HG03457 (cell line): Measurements from ENCODE around the gene IL1R1.

Source experiments
- ATAC-seq: cut with Tn5 transposase; IDR thresholded peaks from one replicate; pipeline ENCODE4 v1.9.1; 2021; ENCODE audit warnings: moderate number of reproducible peaks; ENCODE audit not compliant: unreplicated experiment

The IL1R1 gene

DNA sequence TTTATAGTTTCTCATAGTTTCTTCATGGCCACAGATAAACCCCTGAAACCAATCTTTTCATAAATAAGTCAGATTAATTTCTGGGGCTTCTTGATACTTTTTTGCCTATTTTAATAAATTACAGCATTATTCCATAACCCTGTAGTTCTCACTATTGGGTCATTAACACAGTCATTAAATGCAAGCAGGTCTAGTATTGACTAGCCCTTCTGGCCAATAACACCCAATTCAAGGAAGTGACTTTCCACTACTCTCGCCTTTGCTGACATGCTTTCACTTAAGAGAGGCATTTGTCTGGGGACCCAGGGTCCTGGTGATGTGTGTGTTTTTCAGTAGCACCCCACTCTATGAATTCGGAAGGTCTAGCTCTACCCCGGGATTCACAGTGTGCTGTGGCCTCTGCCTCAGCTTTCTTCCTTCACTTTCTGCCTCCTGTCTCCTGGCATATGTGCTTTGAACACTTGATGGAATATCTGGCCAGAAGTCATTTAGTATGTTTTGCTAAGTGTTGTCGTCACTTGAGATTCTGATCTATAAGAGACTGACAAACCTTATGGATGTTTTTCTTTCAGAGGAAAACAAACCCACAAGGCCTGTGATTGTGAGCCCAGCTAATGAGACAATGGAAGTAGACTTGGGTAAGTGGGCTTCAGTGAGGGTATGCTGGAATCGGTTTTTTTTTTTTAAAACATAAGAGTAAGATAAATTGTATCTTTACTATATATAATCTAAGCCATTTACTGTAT is 25.7 kb downstream of the IL1R1 start:
- no peak for ATAC-seq

DNA sequence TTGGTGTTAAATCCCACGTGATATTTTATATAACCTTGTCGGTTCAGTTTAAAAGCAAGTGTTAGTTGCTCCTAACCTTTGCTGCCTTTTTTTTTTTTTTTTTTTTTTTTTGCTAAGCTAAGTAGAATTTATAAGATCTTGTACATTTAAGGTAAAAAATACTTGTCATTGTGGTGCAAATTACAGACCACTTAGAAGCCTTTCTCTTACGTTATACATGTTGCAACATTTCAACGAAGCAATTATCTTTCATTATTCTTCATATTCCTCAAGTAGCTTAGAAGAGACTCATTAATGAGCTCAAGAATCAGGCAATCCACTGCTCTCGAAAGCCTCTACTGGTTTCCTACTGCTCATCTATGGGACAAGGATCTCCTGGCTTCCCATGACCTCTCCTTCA is 29.4 kb downstream of the IL1R1 start:
- ATAC-seq, result no peak

DNA sequence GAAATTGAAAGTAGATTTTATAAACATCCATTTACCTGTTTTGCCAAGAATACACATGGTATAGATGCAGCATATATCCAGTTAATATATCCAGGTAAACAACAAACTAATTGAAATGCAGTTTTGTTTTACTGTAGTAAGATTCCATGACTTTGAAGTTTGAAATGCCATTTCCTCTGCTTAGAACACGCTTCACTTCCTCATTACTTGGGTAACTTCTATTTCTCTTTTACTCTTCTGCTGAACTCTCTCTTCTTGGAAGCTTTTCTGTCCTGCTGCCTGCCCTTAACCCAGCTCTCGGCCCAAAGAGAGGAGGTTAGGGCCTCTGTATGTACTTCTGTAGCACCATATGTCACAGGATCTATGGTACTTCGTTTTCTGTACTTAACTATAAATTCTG is 30.2 kb downstream of the IL1R1 start:
- ATAC-seq, result no peak

DNA sequence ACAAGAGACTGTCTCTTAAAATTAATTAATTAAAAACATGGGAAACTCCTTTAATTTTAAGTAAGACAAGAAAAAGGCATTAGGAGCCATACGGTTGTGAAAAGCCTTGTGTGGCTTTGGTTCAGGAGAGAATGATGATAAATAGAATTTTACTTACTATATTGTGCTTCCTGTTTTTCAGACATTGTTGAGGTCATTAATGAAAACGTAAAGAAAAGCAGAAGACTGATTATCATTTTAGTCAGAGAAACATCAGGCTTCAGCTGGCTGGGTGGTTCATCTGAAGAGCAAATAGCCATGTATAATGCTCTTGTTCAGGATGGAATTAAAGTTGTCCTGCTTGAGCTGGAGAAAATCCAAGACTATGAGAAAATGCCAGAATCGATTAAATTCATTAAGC is 33.6 kb downstream of the IL1R1 start:
- no peak for ATAC-seq

DNA sequence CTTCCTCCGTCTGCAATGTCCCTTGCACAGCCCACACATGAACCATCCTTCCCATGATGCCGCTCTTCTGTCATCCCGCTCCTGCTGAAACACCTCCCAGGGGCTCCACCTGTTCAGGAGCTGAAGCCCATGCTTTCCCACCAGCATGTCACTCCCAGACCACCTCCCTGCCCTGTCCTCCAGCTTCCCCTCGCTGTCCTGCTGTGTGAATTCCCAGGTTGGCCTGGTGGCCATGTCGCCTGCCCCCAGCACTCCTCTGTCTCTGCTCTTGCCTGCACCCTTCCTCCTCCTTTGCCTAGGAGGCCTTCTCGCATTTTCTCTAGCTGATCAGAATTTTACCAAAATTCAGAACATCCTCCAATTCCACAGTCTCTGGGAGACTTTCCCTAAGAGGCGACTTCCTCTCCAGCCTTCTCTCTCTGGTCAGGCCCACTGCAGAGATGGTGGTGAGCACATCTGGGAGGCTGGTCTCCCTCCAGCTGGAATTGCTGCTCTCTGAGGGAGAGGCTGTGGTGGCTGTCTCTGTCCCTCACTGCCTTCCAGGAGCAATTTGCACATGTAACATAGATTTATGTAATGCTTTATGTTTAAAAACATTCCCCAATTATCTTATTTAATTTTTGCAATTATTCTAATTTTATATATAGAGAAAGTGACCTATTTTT is 35.4 kb downstream of the IL1R1 start:
- ATAC-seq, result no peak

GRCh38 chr2:102179061-102179460 is 36.5 kb downstream of the IL1R1 start:
- ATAC-seq, result no peak

DNA sequence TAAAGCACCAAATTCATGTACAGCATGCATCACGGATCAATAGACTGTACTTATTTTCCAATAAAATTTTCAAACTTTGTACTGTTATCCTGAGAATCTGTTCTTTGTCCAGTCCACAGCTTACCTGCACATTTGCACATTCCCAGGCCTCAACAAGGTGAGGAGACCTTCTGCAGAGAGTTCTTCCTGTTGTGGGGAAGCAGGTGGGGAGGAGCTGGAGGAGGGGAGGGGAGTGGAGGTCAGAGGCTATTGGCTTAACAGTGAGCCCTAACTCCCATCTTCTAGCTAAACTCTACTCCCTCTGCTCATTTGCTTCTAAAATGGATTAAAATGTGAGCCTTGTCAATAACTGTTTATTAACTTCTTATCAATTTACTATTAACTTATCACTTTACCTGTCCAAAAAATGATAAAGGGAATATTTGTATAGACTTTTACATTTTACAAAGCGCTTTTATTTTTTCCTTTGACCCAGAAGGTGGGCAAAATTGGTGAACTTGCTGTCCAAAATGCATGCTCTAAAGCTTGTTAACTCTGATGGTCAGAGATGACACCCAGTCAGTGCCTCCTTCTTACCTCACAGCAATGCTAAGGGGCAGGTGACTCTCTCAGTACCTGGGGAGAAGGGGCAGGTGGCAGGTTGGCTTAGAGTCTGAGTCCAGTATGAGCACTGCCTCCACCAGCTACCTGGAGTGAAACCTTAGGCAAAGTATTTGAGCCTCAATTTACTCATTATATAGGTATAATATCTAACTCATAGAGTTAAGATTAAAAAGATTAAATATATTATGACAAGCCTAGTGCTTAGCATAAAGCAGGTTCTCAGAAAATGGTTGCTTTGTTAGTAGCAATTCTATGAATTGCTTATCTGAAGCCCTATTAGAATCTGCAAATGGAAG is 37.5 kb downstream of the IL1R1 start:
- ATAC-seq, result no peak

DNA sequence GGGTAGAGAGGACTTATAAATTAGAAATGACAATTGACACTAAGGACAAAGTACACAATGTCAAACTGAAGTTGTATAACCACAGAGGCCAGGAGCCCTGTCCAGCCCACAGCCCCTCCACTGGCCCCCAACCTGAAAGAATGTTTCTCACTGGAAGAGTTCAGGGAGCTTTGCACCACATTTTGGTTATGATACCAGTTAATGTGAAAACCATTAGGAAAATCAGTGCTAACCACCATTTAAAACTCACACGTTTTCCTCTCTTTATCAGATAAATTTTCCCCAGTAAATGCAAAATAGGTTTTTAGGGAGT is 38.1 kb downstream of the IL1R1 start:
- ATAC-seq, result no peak

GRCh38 chr2:102181376-102181775 is 38.8 kb downstream of the IL1R1 start:
- no peak for ATAC-seq

- no peak for ATAC-seq
These were observed 39.5 kb downstream of the IL1R1 start for GRCh38 chr2:102181919-102182635.

- ATAC-seq, result no peak
These were observed 41.5 kb downstream of the IL1R1 start for GRCh38 chr2:102184018-102184417.

- no peak for ATAC-seq
These were observed 42.0 kb downstream of the IL1R1 start for GRCh38 chr2:102184568-102184967.

DNA sequence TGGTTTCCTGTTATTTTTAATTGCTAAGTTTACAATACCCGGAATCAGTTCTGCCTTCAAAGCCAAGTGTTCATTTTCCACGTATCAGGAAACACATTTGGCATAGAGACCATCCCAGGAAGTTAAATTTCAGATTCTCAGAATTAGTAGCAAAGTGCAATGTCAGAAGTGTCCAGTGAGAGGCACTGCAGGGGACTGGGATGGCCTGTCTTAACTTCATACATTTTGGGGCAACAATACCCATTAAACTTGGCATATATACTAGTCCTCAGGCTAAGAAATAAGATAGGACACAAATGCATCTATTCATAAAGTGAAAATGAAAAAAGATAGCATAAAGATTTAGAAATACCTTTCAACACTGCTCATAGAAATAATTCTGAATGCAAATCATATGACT is 42.8 kb downstream of the IL1R1 start:
- ATAC-seq, result no peak

DNA sequence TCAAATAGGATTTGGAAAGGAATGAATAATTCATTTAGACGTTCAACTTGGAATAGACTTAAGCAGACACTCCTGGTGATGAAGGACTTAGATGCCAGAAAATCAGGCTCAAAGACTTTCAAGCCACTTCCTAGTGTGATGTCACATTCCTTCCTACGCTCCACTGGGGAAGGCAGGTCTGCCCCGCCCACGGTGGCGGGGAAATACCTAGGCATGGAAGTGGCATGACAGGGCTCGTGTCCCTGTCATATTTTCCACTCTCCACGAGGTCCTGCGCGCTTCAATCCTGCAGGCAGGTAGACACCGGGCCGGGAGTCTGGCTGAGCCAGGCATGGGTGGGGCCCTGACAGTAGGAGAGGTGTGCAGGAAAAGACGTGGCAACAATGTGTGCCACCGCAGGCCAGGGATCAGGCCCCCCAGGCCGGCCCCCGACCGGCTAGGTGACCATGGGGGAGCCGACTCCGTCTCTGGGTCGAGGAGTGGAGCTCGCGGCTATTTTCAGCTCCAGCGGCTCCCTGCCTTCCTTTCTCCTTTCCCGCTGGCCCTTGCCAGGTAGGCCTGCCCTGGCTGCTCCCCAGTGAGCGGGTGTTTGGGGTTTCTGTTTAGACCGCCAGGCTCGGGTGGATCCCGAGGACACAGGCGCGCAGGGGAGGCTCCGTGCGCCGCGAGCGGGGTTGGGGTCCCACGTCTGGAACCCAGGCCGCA is 44.4 kb downstream of the IL1R1 start, which contains the start of gene IL1RL2:
IL1RL2 (plus strand) TSS at position 233 of the 705 bp plus-strand sequence. CDS start 845 bp downstream, outside the sequence.
- ATAC-seq, result no peak

- ATAC-seq, result no peak
These were observed 45.1 kb downstream of the IL1R1 start for GRCh38 chr2:102187496-102188150.

GRCh38 chr2:102190430-102191107 is 48.0 kb downstream of the IL1R1 start:
- no peak for ATAC-seq

GRCh38 chr2:102191501-102191900 is 49.0 kb downstream of the IL1R1 start:
- ATAC-seq, result no peak

DNA sequence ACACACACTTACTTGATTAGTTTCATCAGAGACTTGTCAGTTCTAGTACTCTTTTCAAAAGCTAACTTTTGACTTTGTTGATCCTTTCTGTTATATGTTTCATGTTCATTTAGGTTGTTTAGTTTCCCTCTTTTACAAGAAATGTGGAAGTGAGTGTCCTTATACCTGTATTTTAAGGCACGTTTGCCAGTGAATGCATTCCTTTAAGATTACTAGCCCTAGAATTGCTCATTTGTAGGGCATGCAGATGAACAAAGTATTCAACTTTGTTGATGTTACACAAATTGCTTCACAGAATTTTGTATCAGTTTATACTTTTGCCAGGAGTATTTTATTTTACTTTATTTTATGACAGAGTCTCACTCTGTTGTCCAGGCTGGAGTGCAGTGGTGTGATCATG is 50.5 kb downstream of the IL1R1 start:
- no peak for ATAC-seq

DNA sequence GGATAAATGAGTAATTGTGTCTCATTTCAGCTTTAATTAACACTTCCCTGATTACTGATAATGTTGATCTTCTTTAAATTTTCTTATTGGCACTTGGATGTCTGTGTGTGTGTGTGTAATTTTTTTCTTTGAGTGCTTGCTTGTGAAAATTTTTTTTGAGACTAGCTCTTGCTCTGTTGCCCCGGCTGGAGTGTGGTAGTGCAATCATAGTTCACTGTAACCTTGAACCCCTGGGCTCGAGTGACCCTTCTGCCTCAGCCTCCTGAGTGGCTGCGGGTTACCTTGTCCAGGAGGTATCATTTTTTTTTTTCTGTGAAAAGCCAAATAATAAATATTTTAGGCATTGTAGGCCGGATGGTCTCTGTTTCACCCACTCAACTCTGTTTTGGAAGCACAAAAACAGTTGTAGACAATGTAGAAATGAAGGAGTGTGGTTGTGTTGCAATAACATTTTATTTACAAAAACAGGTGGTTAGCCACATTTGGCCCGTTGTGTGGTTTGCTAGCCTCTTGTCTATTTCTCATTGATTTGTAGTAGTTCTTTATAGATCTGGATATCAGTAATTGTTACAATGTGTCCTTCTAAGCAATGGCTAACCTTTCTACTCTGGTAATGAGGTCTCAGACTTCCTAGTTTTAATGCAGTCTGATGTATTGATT is 52.2 kb downstream of the IL1R1 start:
- ATAC-seq, result no peak
